Stomach (tissue), 9 donors: ENCODE data around the gene CCSAP. TPM values are rescaled to one million over a fixed set of nuclear protein-coding genes. Genes with fewer than 3 reads are reported as not detected.

Experiments
- DNase-seq, 2 donors: peaks; one replicate each; pipeline versions ENCODE4 v3.0.0 to v3.0.0-alpha.2; 2013 to 2019
- H3K27ac ChIP-seq, 5 donors: fragments of 200-600 bp in 4 of 5; sonication (generic) in 4 of 5; one replicate each; pipeline ENCODE4 v1.5.1; 2013 to 2019; ENCODE audit warnings: mild to moderate bottlenecking in 1 of 5, moderate library complexity in 1 of 5
- H3K27me3 ChIP-seq, 3 donors: fragments of 200-600 bp; sonication (generic); one replicate each; pipeline ENCODE4 v1.5.1; 2017 to 2019; ENCODE audit warnings: mixed run types in 1 of 3
- H3K36me3 ChIP-seq, 4 donors: fragments of 200-600 bp; sonication (generic); 1 replicate in 3 of 4; 2 replicates in 1 of 4; pipeline ENCODE4 v1.5.1; 2016 to 2019
- H3K4me1 ChIP-seq, 4 donors: fragments of 200-600 bp; sonication (generic); one replicate each; pipeline ENCODE4 v1.5.1; 2016 to 2019
- H3K4me3 ChIP-seq, 4 donors: fragments of 200-600 bp; sonication (generic) in 3 of 4; one replicate each; pipeline ENCODE4 v1.5.1; 2016 to 2019; ENCODE audit warnings: mild to moderate bottlenecking in 1 of 4
- H3K9me3 ChIP-seq, 4 donors: fragments of 200-600 bp; sonication (generic); one replicate each; pipeline ENCODE4 v1.5.1; 2016 to 2019
- CTCF ChIP-seq, 7 experiments: fragments of 450-650 bp in 4 of 7; fragments of 200-600 bp in 3 of 7; sonication (generic) in 3 of 7; IDR thresholded peaks; one replicate each; pipeline ENCODE4 v1.5.1; 2016 to 2019; ENCODE audit warnings: antibody characterized with exemption in 7 of 7, control low read depth in 2 of 7, mild to moderate bottlenecking in 1 of 7
- EP300 ChIP-seq: sonication (generic); formaldehyde crosslinking; IDR thresholded peaks from one replicate; pipeline ENCODE4 v1.6.1; 2017; ENCODE audit warnings: antibody characterized with exemption
- POLR2A ChIP-seq, 4 donors: fragments of 450-650 bp; IDR thresholded peaks; one replicate each; pipeline ENCODE4 v1.6.1; 2016; ENCODE audit warnings: antibody characterized with exemption in 4 of 4, control low read depth in 2 of 4, mild to moderate bottlenecking in 1 of 4, moderate library complexity in 1 of 4
- POLR2AphosphoS5 ChIP-seq, 3 donors: sonication (generic); formaldehyde crosslinking; IDR thresholded peaks; one replicate each; pipeline ENCODE4 v1.6.1; 2016; ENCODE audit warnings: antibody characterized with exemption in 3 of 3
- WGBS, 5 donors: extraction: QIAGEN DNeasy Blood & Tissue Kit in 3 of 5; methylation state at CpG; one replicate each; pipeline versions ENCODE4 v1.1.5 to v1.1.7; 2013 to 2018; 5-methylcytosine and 5-hydroxymethylcytosine counted together
- intact Hi-C: fragments of 100-400 bp; cut with DNase I; formaldehyde crosslinking; loops from one replicate; pipeline ENCODE4 v1.15.1; 2023; ENCODE audit warnings: low total_unique reads
- polyA plus RNA-seq, 3 donors: library from polyadenylated mRNA; stranded (reverse); fragments of 200-250 nt; gene quantifications; one replicate each; pipeline ENCODE4 v1.2.3, GENCODE V29; 2013
- total RNA-seq, 5 donors: library from RNA; depleted of rRNA; stranded (reverse); fragments of >200 nt; gene quantifications; one replicate each; pipeline versions ENCODE4 v1.1.0 to v1.2.3, GENCODE V29; 2014 to 2016
- donor health status: healthy with polysubstance abuse.
- donor health status: Bipolar disorder and iron deficiency.
- donor health status: healthy.

Gene CCSAP
- total and polyA plus RNA-seq, 8 donors = 0.61 to 10.5 (median 3.4) TPM

GRCh38 chr1:229374485-229374884 is 31.6 kb upstream of the CCSAP start:
- TF ChIP-seq CTCF (IDR thresholded peaks at IDR 0.05) (no peak), POLR2A (IDR thresholded peaks at IDR 0.05) (no peak), POLR2AphosphoS5 (IDR thresholded peaks at IDR 0.05) (no peak), EP300 (no peak)
- WGBS, 5 donors = 89 to 95% (median 92%) methylated on average over 2 to 8 of the region's 8 CpGs
- intact Hi-C loops = no loop called here

GRCh38 chr1:229373395-229373794 is 30.5 kb upstream of the CCSAP start:
- no peak for DNase-seq
- Histone ChIP-seq H3K9me3 (no peaks in the 10 kb centered on the region), H3K27ac (no peak overlapping the region), H3K27me3 (peaks cover 0 to 19% (median 0%) of the 10 kb centered on the region in 3 donors), H3K36me3 (no peaks in the 10 kb centered on the region), H3K4me1 (no peaks in the 10 kb centered on the region), H3K4me3 (no peak overlapping the region)
- intact Hi-C loops = no loop called here
- TF ChIP-seq POLR2AphosphoS5 (IDR thresholded peaks at IDR 0.05) (no peak), EP300 (no peak)
- 76 to 87% (median 82%) methylated on average over 6 of the region's 6 CpGs for WGBS, 5 donors

More at GRCh38 chr1:229374485-229374884, 31.6 kb upstream of the CCSAP start:
- Histone ChIP-seq H3K27me3 (peaks cover 0 to 19% (median 0%) of the 10 kb centered on the region in 3 donors), H3K36me3 (no peaks in the 10 kb centered on the region), H3K4me1 (no peaks in the 10 kb centered on the region), H3K27ac (no peak overlapping the region), H3K9me3 (no peaks in the 10 kb centered on the region), H3K4me3 (no peak overlapping the region)
- DNase-seq = no peak

- H3K4me3 ChIP-seq = no peak overlapping the region
- peaks cover 0 to 19% (median 0%) of the 10 kb centered on the region in 3 donors for H3K27me3 ChIP-seq
- no peaks in the 10 kb centered on the region for H3K9me3 ChIP-seq
- H3K27ac ChIP-seq = no peak overlapping the region
- no peaks in the 10 kb centered on the region for H3K4me1 ChIP-seq
- TF ChIP-seq POLR2AphosphoS5 (IDR thresholded peaks at IDR 0.05) (no peak), POLR2A (IDR thresholded peaks at IDR 0.05) (no peak), CTCF (IDR thresholded peaks at IDR 0.05) (no peak), EP300 (no peak)
- no peaks in the 10 kb centered on the region for H3K36me3 ChIP-seq
- intact Hi-C loops = no loop called here
- DNase-seq = no peak
Measured at GRCh38 chr1:229372251-229372650, 29.4 kb upstream of the CCSAP start.

DNA sequence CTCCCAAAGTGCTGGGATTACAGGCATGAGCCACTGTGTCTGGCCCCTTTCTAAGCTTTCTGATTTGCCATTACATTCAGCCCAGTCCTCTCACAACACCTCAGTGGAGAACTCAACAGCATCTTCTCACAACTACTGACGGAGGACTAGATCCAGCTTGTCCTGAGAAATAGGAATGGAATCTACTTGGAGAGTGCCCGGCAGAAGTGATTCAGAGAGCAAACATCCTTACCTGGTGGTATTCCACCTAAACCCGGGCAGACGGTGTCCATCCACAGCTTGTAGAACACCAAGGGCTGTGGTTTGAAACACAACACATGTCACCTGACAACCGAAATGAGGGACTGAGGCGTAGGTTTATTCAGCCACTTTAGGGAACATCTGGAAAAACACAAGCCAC is 28.8 kb upstream of the CCSAP start:
- TF ChIP-seq EP300 (no peak), POLR2AphosphoS5 (IDR thresholded peaks at IDR 0.05) (no peak)
- Histone ChIP-seq H3K4me3 (no peak overlapping the region), H3K4me1 (no peaks in the 10 kb centered on the region), H3K27me3 (peaks cover 0 to 24% (median 0%) of the 10 kb centered on the region in 3 donors), H3K9me3 (no peaks in the 10 kb centered on the region), H3K36me3 (no peaks in the 10 kb centered on the region), H3K27ac (no peak overlapping the region)
- WGBS, 5 donors = 79 to 88% (median 86%) methylated on average over 6 of the region's 6 CpGs
- no peak for DNase-seq
- intact Hi-C loops = no loop called here

DNA sequence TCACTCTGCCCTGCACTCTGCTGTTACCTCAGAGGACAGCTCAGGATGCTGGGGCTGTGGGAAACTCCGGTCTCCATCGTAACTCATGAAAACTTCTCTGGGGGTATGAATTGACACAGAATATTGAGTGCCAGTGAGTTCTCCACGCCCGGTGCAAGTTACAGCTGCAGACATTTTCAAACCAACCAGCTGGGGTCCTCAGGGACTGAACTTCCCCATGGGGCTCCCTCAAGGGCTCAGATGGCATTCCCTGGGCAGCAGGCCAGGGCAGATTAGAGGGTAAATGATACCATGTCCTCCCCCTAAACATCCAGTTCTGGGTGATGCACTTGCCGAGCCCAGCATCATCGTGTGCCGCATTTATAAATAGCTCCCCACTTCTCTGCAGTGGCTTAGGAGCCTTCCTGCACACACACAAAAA is 27.8 kb upstream of the CCSAP start:
- Histone ChIP-seq H3K9me3 (no peaks in the 10 kb centered on the region), H3K4me3 (no peak overlapping the region), H3K27me3 (peaks cover 0 to 21% (median 0%) of the 10 kb centered on the region in 3 donors), H3K27ac (no peak overlapping the region), H3K36me3 (no peaks in the 10 kb centered on the region), H3K4me1 (no peaks in the 10 kb centered on the region)
- peak in 1 of 2 donors; percentile 18 for DNase-seq
- intact Hi-C loops = no loop called here
- TF ChIP-seq POLR2AphosphoS5 (IDR thresholded peaks at IDR 0.05) (no peak), POLR2A (IDR thresholded peaks at IDR 0.05) (no peak), EP300 (no peak), CTCF (IDR thresholded peaks at IDR 0.05) (no peak)
- 60 to 80% (median 65%) methylated on average over 3 to 7 of the region's 7 CpGs for WGBS, 5 donors
